B cell (primary cell): ENCODE data around the gene MBOAT1.

Experiments used
- EZH2 ChIP-seq: IDR thresholded peaks from 2 replicates; pipeline ENCODE4 v1.6.1; 2012; ENCODE audit warnings: borderline replicate concordance, low read depth, mild to moderate bottlenecking, moderate library complexity, low read length; ENCODE audit not compliant: insufficient read depth, poor library complexity, severe bottlenecking
- TF ChIP-seq, protein P1 (sequence below): fragments of 200-600 bp; IDR thresholded peaks from one replicate; pipeline ENCODE4 v1.8.0; 2022; ENCODE audit warnings: antibody characterized with exemption, mild to moderate bottlenecking

DNA sequence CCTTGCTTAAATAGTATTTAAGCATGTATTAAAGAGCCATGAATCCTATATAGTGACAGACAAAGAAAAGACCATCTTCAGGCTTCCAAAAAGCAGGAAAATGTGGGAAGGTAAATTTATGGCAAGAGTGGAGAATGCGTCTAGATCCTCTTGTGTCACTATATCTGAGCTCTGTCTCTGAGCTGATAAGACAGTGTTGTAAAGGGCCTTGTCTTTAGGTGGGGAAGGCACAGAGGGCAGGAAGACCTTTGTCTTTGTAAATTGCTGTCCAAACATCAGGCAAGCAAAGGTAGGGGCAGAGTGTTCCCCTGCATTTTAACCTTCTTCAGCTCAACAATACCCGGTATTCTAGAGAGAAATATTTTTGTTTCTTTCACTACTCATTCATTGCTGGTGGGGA, 33.9 kb upstream of the MBOAT1 start:
- no peak for TF ChIP-seq EZH2
- TF ChIP-seq, protein P1, sequence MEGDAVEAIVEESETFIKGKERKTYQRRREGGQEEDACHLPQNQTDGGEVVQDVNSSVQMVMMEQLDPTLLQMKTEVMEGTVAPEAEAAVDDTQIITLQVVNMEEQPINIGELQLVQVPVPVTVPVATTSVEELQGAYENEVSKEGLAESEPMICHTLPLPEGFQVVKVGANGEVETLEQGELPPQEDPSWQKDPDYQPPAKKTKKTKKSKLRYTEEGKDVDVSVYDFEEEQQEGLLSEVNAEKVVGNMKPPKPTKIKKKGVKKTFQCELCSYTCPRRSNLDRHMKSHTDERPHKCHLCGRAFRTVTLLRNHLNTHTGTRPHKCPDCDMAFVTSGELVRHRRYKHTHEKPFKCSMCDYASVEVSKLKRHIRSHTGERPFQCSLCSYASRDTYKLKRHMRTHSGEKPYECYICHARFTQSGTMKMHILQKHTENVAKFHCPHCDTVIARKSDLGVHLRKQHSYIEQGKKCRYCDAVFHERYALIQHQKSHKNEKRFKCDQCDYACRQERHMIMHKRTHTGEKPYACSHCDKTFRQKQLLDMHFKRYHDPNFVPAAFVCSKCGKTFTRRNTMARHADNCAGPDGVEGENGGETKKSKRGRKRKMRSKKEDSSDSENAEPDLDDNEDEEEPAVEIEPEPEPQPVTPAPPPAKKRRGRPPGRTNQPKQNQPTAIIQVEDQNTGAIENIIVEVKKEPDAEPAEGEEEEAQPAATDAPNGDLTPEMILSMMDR = no peak
